ENCODE results near the gene HDC. TPM values are rescaled to one million over a fixed set of nuclear protein-coding genes. Genes with fewer than 3 reads are reported as not detected.

HDC gene, protein sequence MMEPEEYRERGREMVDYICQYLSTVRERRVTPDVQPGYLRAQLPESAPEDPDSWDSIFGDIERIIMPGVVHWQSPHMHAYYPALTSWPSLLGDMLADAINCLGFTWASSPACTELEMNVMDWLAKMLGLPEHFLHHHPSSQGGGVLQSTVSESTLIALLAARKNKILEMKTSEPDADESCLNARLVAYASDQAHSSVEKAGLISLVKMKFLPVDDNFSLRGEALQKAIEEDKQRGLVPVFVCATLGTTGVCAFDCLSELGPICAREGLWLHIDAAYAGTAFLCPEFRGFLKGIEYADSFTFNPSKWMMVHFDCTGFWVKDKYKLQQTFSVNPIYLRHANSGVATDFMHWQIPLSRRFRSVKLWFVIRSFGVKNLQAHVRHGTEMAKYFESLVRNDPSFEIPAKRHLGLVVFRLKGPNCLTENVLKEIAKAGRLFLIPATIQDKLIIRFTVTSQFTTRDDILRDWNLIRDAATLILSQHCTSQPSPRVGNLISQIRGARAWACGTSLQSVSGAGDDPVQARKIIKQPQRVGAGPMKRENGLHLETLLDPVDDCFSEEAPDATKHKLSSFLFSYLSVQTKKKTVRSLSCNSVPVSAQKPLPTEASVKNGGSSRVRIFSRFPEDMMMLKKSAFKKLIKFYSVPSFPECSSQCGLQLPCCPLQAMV
- total RNA-seq: not detected in 2 replicates

DNA sequence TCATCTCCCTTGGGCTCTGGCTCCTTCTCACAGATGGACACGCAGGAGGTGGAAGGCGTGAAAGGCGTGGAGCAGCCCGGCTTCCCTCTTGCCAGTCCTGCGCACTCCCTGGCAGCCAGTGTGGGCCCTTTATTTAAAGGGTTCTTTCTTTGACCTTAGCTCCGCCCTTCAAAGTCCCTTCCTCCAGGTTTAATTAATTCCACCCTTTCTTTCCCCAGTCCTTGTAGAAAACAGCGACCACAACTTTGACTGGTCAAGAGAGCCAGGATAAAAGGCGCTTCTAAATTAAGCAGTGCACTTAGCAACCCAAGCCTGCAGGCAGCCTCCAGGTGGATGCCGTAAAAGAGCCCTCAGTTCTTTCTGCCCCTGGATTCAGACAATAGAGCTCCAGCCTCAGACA is at the start of gene HDC:
HDC (minus strand) TSS at position 107 of the 400 bp plus-strand sequence; CDS start at position 4, 103 bp downstream.
- no peak for DNase-seq (ENCODE audit: low read depth, low spot score)

DNA sequence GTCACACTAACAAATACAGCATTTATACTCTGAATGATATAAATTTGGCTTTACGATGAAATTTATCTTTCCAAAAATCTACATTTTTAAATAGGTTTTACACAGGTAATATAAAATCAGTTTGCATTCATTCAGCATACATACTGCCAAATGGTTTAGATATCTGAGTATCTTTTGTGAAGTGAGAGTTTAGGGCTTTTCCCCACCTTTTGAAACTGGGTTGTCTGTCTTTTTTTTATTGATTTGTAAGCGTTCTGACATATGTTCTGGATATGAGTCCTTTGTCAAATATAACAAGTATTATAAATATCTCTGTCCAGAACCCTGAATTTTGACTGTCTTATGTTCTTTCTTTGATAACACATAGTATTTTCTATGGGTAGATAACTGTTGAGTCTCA is 47.1 kb upstream of the HDC start:
- no peak for DNase-seq (ENCODE audit: low read depth, low spot score)

DNA sequence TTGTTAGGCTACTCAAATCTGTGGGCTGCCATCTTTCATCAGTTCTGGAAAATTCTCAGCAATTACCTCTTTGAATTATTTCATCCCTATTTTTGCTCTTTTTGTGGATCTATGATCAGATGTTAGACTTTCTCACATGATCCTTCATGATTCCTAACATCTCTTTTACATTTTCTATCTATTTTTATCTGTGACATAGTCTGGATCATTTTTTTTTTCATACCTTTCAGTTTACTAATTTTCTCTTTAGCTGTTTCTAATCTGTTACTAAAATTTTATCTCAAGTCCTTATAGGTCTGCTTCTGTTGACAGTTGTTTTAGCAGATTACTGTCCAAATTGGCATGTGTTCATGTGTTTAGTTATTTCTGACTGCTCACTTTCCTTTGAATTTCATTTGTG is 42.3 kb upstream of the HDC start:
- no peak for DNase-seq (ENCODE audit: low read depth, low spot score)

DNA sequence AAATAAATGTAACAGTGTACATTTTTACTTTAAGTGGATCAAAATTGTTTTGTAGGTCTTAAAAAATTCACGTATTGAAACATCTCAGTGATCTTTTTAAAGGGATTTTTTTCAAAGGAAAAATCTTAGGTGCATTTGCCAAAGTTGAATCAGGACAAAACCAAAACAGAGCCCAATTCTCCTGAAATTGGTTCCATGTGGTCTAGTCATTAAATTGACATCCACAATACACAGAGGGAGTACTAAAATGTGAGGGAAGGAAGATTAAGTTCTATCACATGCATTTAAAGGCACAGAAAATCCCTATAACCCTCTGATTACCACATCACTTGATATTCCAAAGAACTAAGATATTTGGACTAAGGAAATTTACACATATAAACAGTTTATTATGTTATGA is 39.3 kb upstream of the HDC start:
- DNase-seq (ENCODE audit: low read depth, low spot score): no peak

DNA sequence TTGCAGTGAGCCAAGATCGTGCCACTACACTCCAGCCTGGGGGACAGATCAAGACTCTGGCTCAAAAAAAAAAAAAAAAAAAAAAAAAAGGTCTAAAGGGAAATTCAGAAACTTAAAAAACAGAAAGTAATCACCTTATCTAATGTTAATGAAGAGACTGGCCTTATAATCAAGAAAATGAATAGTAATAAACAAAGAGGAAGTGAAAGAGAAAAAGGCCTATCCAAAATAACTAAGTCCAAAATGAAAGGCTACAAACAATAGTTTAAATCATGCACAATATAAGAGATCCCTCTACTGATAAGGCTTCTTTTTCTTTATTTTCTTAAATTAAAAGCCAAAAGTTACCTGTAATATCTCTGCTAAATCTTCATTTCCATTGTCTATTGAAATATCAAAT is 37.1 kb upstream of the HDC start:
- no peak for DNase-seq (ENCODE audit: low read depth, low spot score)

DNA sequence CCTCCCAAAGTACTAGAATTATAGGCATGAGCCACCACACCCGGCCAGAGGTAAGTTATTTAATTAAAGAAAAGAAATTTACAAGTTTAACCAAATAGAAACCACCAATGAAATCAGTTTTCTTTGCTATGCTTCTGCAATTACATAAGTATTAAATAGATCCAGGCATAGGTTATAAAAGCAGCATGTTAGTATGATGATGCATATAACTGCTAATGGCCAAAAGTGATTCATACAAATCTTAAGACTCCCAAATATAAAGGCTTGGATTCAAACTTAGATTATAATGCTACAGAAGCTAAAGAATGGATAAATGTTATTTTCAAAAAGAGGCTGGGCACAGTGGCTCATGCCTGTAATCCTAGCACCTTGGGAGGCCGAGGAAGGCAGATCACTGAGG is 32.8 kb upstream of the HDC start:
- no peak for DNase-seq (ENCODE audit: low read depth, low spot score)

DNA sequence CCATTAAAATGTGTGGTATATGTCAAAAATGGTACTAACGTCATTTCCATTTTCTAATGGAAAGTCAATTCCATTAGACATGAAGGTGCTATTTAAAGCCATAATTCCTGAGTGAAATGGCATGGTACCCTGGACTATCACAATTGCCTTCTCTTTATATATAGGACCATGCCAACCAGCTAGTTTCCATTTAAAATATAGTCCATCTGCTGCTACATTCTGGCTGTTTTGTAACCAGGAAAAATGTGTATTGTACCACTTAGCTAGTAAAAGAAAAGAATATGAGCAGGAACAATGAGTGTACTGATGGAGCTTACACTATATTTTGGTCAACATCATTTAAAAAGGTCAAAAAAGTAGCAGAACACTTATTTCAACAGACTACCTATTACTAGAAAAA is 30.4 kb upstream of the HDC start:
- no peak for DNase-seq (ENCODE audit: low read depth, low spot score)

DNA sequence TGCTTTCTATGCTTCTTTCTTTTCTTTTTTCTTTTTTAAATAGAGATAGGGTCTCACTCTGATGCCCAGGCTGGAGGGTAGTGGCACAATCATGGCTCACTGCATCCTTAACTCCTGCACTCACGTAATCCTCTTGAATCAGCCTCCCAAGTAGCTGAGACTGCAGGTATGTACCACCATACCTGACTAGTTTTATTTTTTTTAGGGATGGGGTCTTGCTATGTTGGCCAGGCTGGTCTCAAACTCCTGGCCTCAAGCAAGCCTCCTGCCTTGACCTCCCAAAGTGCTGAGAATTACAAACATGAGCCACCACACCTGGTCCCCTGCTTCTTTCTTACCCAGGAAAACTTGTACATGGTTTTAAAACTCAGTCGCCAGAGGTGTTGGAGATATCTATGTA is 24.2 kb upstream of the HDC start:
- DNase-seq (ENCODE audit: low read depth, low spot score): no peak

DNA sequence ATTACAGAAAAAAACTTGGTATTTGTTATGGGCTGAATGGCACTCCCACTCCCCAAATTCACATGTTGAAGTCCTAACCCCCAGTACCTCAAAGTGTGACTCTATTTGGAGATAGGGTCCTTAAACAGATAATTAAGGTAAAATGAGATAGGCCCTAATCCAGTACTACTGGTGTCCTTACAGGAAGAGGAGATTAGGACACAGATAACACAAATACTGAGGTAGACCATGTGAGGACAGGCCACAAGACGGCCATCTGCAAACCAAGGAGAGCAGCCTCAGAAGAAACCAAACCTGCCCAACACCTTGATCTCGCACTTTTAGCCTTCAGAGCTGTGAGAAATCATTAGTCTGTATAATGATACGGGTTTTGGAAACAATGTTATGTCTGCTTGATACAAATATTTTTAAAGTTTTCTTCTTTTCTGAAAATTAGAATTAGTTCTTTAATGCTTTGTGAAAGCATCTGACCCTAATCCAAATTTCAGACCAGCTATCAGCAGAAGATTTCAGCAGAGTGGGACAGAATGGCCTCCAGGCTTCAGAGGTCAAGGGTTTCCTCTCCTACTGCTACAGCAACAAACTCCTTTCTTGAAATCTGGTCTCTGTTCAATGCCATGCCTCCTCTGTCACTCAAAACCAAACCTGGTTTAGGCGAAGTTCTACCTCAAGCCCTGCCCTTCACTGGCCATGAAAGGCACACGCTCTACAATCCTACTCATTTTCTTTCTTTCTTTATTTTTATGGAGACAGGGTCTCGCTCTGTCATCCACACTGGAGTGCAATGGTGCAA is 22.0 kb upstream of the HDC start:
- DNase-seq (ENCODE audit: low read depth, low spot score): no peak

DNA sequence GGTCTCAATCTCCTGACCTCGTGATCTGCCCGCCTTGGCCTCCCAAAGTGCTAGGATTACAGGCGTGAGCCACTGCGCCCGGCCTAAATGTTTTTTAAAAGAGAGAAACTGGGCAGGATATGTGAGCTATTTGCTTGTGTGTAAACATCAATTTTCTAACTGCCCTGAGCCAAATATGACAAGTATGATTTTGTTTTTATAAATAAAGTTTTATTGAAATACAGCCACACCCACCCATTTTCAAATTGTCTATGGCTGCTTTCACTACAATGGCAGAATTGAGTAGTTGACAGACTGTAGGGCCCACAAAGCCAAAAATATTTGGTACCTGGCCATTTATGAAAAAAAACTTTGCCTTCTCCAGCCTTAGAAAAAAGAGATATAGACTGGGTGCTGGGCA is 15.9 kb upstream of the HDC start:
- DNase-seq (ENCODE audit: low read depth, low spot score): no peak

DNA sequence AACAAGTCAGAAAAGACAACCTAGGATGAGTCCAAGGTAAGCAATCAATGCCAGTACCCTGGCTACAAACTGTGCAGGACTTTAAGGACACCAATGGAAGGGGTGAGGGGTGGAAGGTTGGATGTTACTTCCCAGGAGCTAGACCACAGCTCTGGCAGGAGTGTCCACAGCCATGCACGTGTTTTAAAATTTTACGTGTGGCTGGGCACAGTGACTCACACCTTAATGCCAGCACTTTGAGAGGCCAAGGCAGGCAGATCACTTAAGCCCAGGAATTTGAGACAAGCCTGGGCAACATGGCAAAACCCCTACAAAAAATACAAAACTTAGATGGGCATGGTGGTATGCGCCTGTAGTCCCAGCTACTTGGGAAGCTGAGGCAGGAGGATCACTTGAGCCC is 14.7 kb upstream of the HDC start:
- no peak for DNase-seq (ENCODE audit: low read depth, low spot score)

DNA sequence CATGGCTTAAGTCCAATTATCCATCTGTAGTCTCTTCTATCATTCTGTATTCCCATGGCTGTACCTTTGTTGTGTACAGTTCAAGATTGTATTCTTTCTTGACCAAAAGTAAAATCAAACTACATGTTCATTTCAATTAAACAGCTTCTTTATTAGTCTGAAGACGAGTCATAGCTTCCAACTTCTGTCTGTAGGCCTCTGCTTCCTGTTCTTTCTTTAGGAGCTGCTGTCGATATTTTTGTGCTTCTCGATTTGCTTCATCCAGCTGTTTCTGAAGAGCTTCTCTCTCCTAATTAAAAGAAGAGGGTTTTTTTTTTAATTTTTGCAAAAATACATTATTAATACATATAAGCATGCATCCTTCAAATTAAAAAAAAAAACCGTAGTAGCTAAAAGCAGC is 13.0 kb upstream of the HDC start:
- no peak for DNase-seq (ENCODE audit: low read depth, low spot score)

DNA sequence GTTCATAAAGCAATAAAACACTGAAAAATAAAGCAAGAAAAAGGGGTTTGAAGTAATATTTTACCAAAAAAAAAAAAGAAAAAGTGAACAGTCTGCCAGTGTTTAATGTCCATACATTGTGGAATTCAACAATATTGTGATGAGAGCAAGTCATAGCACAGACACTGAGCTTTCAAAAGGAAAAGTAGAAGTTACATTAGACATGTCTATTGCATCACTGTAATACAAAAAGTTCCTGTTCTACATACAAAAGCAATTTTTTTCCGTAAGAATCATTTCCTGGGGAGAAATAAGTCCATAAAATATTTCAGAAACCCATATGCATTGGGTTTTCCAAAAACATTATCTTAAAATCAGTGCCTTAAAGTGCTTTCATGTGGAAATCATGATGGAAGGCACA is 11.8 kb upstream of the HDC start:
- no peak for DNase-seq (ENCODE audit: low read depth, low spot score)

DNA sequence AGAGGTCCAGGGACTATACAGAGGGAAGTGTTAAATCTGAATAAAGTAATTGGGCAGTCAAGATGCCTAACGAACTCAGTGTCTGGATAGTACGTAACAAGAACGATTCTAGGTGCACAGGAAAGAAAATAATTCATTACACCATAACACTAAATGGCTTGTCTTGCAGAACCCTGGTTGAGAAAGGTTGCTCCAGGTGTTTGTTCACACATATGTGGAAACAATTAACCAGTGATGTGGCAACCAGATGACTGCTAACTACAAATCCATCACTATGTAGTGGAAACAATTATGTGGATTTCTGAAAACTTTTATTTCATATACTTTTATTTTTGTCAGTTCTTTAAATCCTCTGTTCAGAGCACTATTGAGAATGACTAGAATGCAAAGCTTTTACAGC is 10.4 kb upstream of the HDC start:
- DNase-seq (ENCODE audit: low read depth, low spot score): no peak

DNA sequence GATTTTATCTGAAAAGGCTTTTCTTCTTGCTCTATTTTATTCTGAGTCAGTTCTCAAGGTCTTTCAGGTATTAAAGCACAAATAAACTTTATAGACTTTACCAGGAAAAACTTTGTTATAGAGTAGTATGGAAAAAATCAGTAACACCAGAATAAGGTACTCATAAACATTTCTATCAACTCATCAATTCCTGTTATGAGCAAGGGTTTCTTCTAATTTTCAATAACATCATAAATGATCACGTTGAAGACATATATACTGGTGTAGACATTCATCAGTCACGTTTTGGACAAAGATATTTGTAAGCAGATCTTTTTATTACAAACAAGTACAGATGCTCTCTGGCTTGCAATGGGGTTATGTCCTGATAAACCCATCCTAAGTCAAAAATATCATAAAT is 9.6 kb upstream of the HDC start:
- DNase-seq (ENCODE audit: low read depth, low spot score): no peak

DNA sequence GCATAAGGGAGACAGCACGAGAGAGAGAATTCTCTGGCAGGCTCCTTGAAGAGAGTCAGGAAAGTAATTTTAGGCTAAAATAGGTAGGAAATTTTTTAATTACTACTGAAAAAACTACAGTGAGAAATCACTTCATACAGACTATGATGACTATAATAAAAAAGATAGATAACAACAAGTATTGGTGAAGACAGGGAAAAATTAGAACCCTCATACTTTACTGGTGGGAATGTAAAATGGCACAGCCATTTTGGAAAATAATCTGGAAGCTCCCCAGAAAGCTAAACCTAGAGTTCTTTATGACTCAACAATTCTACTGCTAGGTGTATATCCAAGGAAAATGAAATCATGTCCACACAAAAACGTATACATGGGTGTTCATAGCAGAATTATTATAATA is 2.1 kb upstream of the HDC start:
- DNase-seq (ENCODE audit: low read depth, low spot score): no peak

DNA sequence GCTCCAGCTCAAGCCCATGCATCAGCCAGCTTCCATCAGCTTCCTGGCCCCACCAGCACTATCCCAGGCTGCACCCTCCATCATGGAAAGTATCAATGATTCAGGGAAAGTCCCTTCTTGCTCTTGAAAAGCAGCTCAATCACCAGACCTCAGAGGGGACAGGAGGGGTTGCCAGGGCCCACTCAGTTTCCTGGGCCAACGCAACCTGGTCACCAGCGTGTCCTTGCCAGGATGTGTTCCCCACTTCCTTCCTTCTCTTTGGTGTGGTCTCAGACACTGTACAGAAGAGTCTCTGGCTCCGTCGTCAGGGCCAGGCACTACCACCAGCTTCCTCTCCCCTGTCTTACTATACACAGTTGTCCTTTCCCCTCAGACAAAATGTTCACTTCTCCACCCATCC is 3.0 kb downstream of the HDC start:
- no peak for DNase-seq (ENCODE audit: low read depth, low spot score)

DNA sequence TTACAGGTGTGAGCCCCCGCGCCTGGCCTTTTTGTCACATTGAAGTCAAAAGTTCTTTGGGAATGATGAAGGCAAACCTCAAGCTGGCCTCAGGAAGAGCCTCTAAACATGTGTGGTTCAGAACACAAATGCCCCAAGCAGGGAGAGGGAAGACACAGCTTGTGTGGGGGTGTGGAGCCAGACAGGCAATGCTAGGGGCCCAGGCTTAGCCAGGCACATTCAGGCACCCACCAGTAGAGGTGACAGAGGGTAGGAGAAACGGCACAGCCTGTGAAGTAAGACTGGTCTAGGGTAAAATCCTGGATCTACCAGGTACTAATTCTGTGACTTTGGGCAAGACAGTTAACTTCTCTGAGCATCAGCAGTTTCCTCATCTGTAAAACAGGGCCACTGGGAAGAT is 3.5 kb downstream of the HDC start:
- DNase-seq (ENCODE audit: low read depth, low spot score): no peak

DNA sequence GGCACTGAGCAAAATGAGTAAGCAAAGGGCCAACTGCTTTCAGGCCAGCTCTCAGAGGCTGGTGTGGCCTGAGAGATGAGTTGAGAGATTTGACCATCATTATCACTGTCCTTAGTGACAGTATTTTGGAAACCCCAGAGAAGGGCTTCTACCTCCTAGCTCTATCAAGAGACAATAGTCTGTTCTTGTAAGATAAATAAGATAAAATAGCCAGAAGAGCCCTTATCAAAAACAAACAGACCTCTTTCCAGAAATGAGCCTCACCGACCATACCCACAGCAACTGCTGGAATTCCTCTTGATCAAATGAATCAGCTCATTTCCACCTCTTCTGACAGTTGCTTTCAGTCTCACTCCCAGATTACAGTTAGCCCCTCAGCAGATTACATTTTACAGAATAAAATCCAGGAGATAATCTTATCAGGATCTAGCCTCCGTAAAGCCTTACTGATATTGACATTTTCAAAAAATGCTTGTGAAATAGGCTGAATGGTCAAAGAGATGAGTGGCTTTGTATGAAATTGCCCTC is 4.5 kb downstream of the HDC start:
- DNase-seq (ENCODE audit: low read depth, low spot score): no peak

DNA sequence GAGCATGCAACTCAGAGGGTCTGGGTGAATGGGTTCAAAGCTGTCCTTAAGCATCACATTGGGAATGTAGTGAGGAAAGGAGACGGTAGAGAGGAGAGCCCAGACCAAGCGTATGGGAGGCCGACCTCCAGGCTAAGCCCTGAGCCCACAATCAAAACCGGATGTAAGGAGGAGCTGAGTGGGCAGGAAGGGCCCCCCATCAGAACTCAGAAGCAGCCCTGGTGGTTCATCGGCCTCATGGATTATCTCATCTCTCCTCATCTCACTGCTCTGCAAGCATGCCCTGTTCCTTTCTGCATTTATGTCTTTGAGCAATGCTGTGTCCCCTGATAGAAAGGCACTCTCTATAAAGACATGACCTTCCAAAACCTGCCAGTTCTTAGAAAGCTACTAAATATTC is 6.2 kb downstream of the HDC start:
- no peak for DNase-seq (ENCODE audit: low read depth, low spot score)

DNA sequence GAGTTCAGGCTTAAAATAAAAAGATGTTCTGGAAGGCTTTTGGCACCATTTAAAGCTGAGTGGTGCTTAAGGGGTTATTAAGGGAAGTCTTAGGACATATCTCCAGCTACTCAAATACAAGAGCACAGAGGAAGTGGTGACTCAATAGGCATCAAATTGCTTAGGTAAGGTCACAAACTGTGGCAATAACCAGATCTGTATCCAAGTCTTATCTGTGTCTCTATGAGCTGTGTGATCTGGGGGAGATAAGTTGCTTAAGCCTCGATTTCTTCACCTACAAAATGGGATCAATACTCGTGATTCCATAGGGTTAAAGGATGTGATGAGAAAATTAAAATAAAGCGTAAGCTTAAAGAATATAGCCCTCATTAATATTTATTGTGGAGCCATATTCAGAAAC is 7.6 kb downstream of the HDC start:
- no peak for DNase-seq (ENCODE audit: low read depth, low spot score)

DNA sequence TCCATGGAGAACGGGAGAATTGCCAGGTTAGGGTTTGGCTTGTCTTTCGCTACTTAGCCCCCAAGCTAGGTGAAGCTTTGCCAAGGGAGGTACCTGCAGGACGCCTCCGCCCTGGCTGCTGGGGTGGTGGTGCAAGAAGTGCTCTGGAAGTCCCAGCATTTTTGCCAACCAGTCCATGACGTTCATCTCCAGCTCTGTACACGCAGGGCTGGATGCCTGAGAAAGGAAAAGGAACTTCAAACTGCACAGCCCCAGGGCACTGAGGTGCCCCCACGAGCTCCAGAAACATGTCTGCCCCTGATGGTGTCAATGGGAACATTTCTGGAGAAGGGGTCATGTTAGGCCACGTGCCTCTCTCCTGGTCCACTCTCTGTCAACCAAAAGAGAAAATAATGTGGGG is 8.2 kb downstream of the HDC start:
- no peak for DNase-seq (ENCODE audit: low read depth, low spot score)

Measured in pulmonary artery endothelial cell (primary cell).